Measurements from ENCODE around the gene OTOA. TPM values are rescaled to one million over a fixed set of nuclear protein-coding genes. Genes with fewer than 3 reads are reported as not detected.
"Not testable (repeated sequence)": the region's sequence is repeated elsewhere in the genome, so short reads cannot be mapped to it uniquely, and the experiment has no call there.

The OTOA gene
- total and polyA plus RNA-seq, 4 donors = 0.21 to 0.32 TPM; not detected in 2

- ATAC-seq (ENCODE audit: low FRiP score) (no peak), DNase-seq (no peak)
- Histone ChIP-seq H3K27me3 (ENCODE audit: control insufficient read depth in 1 of 2, insufficient read depth in 2 of 2, low read length in 1 of 2) (no peaks in the 10 kb centered on the region), H3K9me3 (ENCODE audit: control insufficient read depth, low read length) (no peaks in the 10 kb centered on the region), H3K27ac (ENCODE audit: low read depth in 1 of 2, low read length in 2 of 2) (no peak overlapping the region), H3K36me3 (ENCODE audit: control insufficient read depth in 1 of 2, insufficient read depth in 2 of 2, low read length in 1 of 2) (no peaks in the 10 kb centered on the region), H3K4me1 (ENCODE audit: control insufficient read depth in 1 of 2, insufficient read depth in 2 of 2, low read length in 2 of 2) (no peaks in the 10 kb centered on the region), H3K4me3 (ENCODE audit: low read length in 2 of 2) (no peak overlapping the region)
- 74 to 81% methylated on average over 2 of the region's 2 CpGs for WGBS, 2 donors
- intact Hi-C loops (cut with DNase I) = no loop called here
Measured at GRCh38 chr16:21723532-21723931, 59.8 kb downstream of the OTOA start.

- intact Hi-C loops (cut with DNase I) = no loop called here
- ATAC-seq (ENCODE audit: low FRiP score) (no peak), DNase-seq (no peak)
- Histone ChIP-seq H3K27me3 (ENCODE audit: control insufficient read depth in 1 of 2, insufficient read depth in 2 of 2, low read length in 1 of 2) (no peaks in the 10 kb centered on the region), H3K9me3 (ENCODE audit: control insufficient read depth, low read length) (no peaks in the 10 kb centered on the region), H3K36me3 (ENCODE audit: control insufficient read depth in 1 of 2, insufficient read depth in 2 of 2, low read length in 1 of 2) (no peaks in the 10 kb centered on the region), H3K4me3 (ENCODE audit: low read length in 2 of 2) (no peak overlapping the region), H3K27ac (ENCODE audit: low read depth in 1 of 2, low read length in 2 of 2) (no peak overlapping the region), H3K4me1 (ENCODE audit: control insufficient read depth in 1 of 2, insufficient read depth in 2 of 2, low read length in 2 of 2) (no peaks in the 10 kb centered on the region)
- WGBS, 2 donors = 85 to 86% methylated on average over 3 of the region's 3 CpGs
Measured at GRCh38 chr16:21727344-21727743, 63.6 kb downstream of the OTOA start.

GRCh38 chr16:21731233-21731632, 67.5 kb downstream of the OTOA start:
- H3K27me3 ChIP-seq (ENCODE audit: control insufficient read depth in 1 of 2, insufficient read depth in 2 of 2, low read length in 1 of 2); H3K27ac ChIP-seq (ENCODE audit: low read depth in 1 of 2, low read length in 2 of 2); intact Hi-C loops (cut with DNase I); H3K4me1 ChIP-seq (ENCODE audit: control insufficient read depth in 1 of 2, insufficient read depth in 2 of 2, low read length in 2 of 2); DNase-seq; ATAC-seq (ENCODE audit: low FRiP score); H3K9me3 ChIP-seq (ENCODE audit: control insufficient read depth, low read length); H3K36me3 ChIP-seq (ENCODE audit: control insufficient read depth in 1 of 2, insufficient read depth in 2 of 2, low read length in 1 of 2); H3K4me3 ChIP-seq (ENCODE audit: low read length in 2 of 2): not testable (repeated sequence)
- WGBS, 2 donors = 69 to 70% methylated on average over 4 of the region's 4 CpGs

- H3K9me3 ChIP-seq (ENCODE audit: control insufficient read depth, low read length); intact Hi-C loops (cut with DNase I); H3K27me3 ChIP-seq (ENCODE audit: control insufficient read depth in 1 of 2, insufficient read depth in 2 of 2, low read length in 1 of 2); H3K4me3 ChIP-seq (ENCODE audit: low read length in 2 of 2); DNase-seq; H3K4me1 ChIP-seq (ENCODE audit: control insufficient read depth in 1 of 2, insufficient read depth in 2 of 2, low read length in 2 of 2); H3K36me3 ChIP-seq (ENCODE audit: control insufficient read depth in 1 of 2, insufficient read depth in 2 of 2, low read length in 1 of 2); H3K27ac ChIP-seq (ENCODE audit: low read depth in 1 of 2, low read length in 2 of 2); ATAC-seq (ENCODE audit: low FRiP score): not testable (repeated sequence)
- WGBS, 2 donors = no CpG with 5 or more reads among the region's 7 CpGs
Measured at GRCh38 chr16:21740637-21741036, 76.9 kb downstream of the OTOA start.

GRCh38 chr16:21756192-21757079, 92.7 kb downstream of the OTOA start:
- 54 to 56% methylated on average over 5 of the region's 12 CpGs for WGBS, 2 donors
- ATAC-seq (ENCODE audit: low FRiP score); H3K9me3 ChIP-seq (ENCODE audit: control insufficient read depth, low read length); H3K36me3 ChIP-seq (ENCODE audit: control insufficient read depth in 1 of 2, insufficient read depth in 2 of 2, low read length in 1 of 2); H3K27ac ChIP-seq (ENCODE audit: low read depth in 1 of 2, low read length in 2 of 2); intact Hi-C loops (cut with DNase I); H3K4me3 ChIP-seq (ENCODE audit: low read length in 2 of 2); H3K27me3 ChIP-seq (ENCODE audit: control insufficient read depth in 1 of 2, insufficient read depth in 2 of 2, low read length in 1 of 2); DNase-seq; H3K4me1 ChIP-seq (ENCODE audit: control insufficient read depth in 1 of 2, insufficient read depth in 2 of 2, low read length in 2 of 2): not testable (repeated sequence)

GRCh38 chr16:21757080-21757671, 93.4 kb downstream of the OTOA start:
- DNase-seq; H3K27ac ChIP-seq (ENCODE audit: low read depth in 1 of 2, low read length in 2 of 2); intact Hi-C loops (cut with DNase I); H3K36me3 ChIP-seq (ENCODE audit: control insufficient read depth in 1 of 2, insufficient read depth in 2 of 2, low read length in 1 of 2); H3K4me3 ChIP-seq (ENCODE audit: low read length in 2 of 2); H3K27me3 ChIP-seq (ENCODE audit: control insufficient read depth in 1 of 2, insufficient read depth in 2 of 2, low read length in 1 of 2); H3K4me1 ChIP-seq (ENCODE audit: control insufficient read depth in 1 of 2, insufficient read depth in 2 of 2, low read length in 2 of 2); H3K9me3 ChIP-seq (ENCODE audit: control insufficient read depth, low read length): not testable (repeated sequence)
- WGBS, 2 donors = 49 to 51% methylated on average over 3 of the region's 31 CpGs
- peak; percentile 96 for ATAC-seq (ENCODE audit: low FRiP score)

GRCh38 chr16:21768280-21768679, 104.5 kb downstream of the OTOA start:
- DNase-seq; H3K4me1 ChIP-seq (ENCODE audit: control insufficient read depth in 1 of 2, insufficient read depth in 2 of 2, low read length in 2 of 2); intact Hi-C loops (cut with DNase I); H3K36me3 ChIP-seq (ENCODE audit: control insufficient read depth in 1 of 2, insufficient read depth in 2 of 2, low read length in 1 of 2); ATAC-seq (ENCODE audit: low FRiP score); H3K27me3 ChIP-seq (ENCODE audit: control insufficient read depth in 1 of 2, insufficient read depth in 2 of 2, low read length in 1 of 2); H3K4me3 ChIP-seq (ENCODE audit: low read length in 2 of 2); H3K27ac ChIP-seq (ENCODE audit: low read depth in 1 of 2, low read length in 2 of 2); H3K9me3 ChIP-seq (ENCODE audit: control insufficient read depth, low read length): not testable (repeated sequence)
- 84 to 86% methylated on average over 1 of the region's 2 CpGs for WGBS, 2 donors

GRCh38 chr16:21768810-21769209, 105.0 kb downstream of the OTOA start:
- DNase-seq; H3K36me3 ChIP-seq (ENCODE audit: control insufficient read depth in 1 of 2, insufficient read depth in 2 of 2, low read length in 1 of 2); ATAC-seq (ENCODE audit: low FRiP score); H3K4me3 ChIP-seq (ENCODE audit: low read length in 2 of 2); H3K4me1 ChIP-seq (ENCODE audit: control insufficient read depth in 1 of 2, insufficient read depth in 2 of 2, low read length in 2 of 2); H3K9me3 ChIP-seq (ENCODE audit: control insufficient read depth, low read length); H3K27ac ChIP-seq (ENCODE audit: low read depth in 1 of 2, low read length in 2 of 2); H3K27me3 ChIP-seq (ENCODE audit: control insufficient read depth in 1 of 2, insufficient read depth in 2 of 2, low read length in 1 of 2); intact Hi-C loops (cut with DNase I): not testable (repeated sequence)
- WGBS, 2 donors = no CpG with 5 or more reads among the region's 5 CpGs

- intact Hi-C loops (cut with DNase I); H3K4me1 ChIP-seq (ENCODE audit: control insufficient read depth in 1 of 2, insufficient read depth in 2 of 2, low read length in 2 of 2); H3K27me3 ChIP-seq (ENCODE audit: control insufficient read depth in 1 of 2, insufficient read depth in 2 of 2, low read length in 1 of 2); H3K9me3 ChIP-seq (ENCODE audit: control insufficient read depth, low read length); H3K36me3 ChIP-seq (ENCODE audit: control insufficient read depth in 1 of 2, insufficient read depth in 2 of 2, low read length in 1 of 2); H3K27ac ChIP-seq (ENCODE audit: low read depth in 1 of 2, low read length in 2 of 2); DNase-seq; H3K4me3 ChIP-seq (ENCODE audit: low read length in 2 of 2); ATAC-seq (ENCODE audit: low FRiP score): not testable (repeated sequence)
- WGBS, 2 donors = 83 to 89% methylated on average over 2 of the region's 2 CpGs
Measured at GRCh38 chr16:21769284-21769683, 105.5 kb downstream of the OTOA start.

All from aorta (tissue), 5 donors.